Activated naive CD4-positive, alpha-beta T cell treated with anti-CD3 and anti-CD28 coated beads, Interleukin-2, amount 50 U/mL, for 24 hours (primary cell): Measurements from ENCODE around the gene LRMDA.
"Not testable (repeated sequence)": the region's sequence is repeated elsewhere in the genome, so short reads cannot be mapped to it uniquely, and the experiment has no call there.

Experiments used
- H3K27ac Mint-ChIP-seq: one replicate; pipeline ENCODE4 v1.8.0; 2021; ENCODE audit warnings: mild to moderate bottlenecking, mixed read lengths
- H3K27me3 Mint-ChIP-seq: one replicate; pipeline ENCODE4 v1.8.0; 2021; ENCODE audit warnings: mixed read lengths
- H3K36me3 Mint-ChIP-seq: one replicate; pipeline ENCODE4 v1.8.0; 2021; ENCODE audit warnings: mixed read lengths
- H3K4me1 Mint-ChIP-seq: one replicate; pipeline ENCODE4 v1.8.0; 2021; ENCODE audit warnings: mixed read lengths
- H3K4me3 Mint-ChIP-seq: one replicate; pipeline ENCODE4 v1.8.0; 2021; ENCODE audit warnings: mild to moderate bottlenecking, mixed read lengths
- H3K9me3 Mint-ChIP-seq: one replicate; pipeline ENCODE4 v1.8.0; 2021; ENCODE audit warnings: mixed read lengths

The LRMDA gene

GRCh38 chr10:76122056-76122455 lies 690.6 kb downstream of the LRMDA start:
- H3K4me1 Mint-ChIP-seq = peaks cover 3% of the 10 kb centered on the region
- H3K27me3 Mint-ChIP-seq = no peaks in the 10 kb centered on the region
- no peaks in the 10 kb centered on the region for H3K36me3 Mint-ChIP-seq
- no peak overlapping the region for H3K4me3 Mint-ChIP-seq
- no peaks in the 10 kb centered on the region for H3K9me3 Mint-ChIP-seq
- H3K27ac Mint-ChIP-seq = no peak overlapping the region

GRCh38 chr10:76124280-76124679 lies 692.9 kb downstream of the LRMDA start:
- H3K27me3 Mint-ChIP-seq = peaks cover 2% of the 10 kb centered on the region
- H3K4me3 Mint-ChIP-seq = no peak overlapping the region
- peaks cover 3% of the 10 kb centered on the region for H3K4me1 Mint-ChIP-seq
- no peak overlapping the region for H3K27ac Mint-ChIP-seq
- H3K9me3 Mint-ChIP-seq = no peaks in the 10 kb centered on the region
- no peaks in the 10 kb centered on the region for H3K36me3 Mint-ChIP-seq

GRCh38 chr10:76125900-76126299 lies 694.5 kb downstream of the LRMDA start:
- peaks cover 3% of the 10 kb centered on the region for H3K4me1 Mint-ChIP-seq
- H3K27me3 Mint-ChIP-seq = peaks cover 2% of the 10 kb centered on the region
- no peaks in the 10 kb centered on the region for H3K36me3 Mint-ChIP-seq

GRCh38 chr10:76126607-76127527 lies 695.4 kb downstream of the LRMDA start:
- Mint-ChIP-seq H3K27ac (no peak overlapping the region), H3K36me3 (no peaks in the 10 kb centered on the region), H3K27me3 (peaks cover 3% of the 10 kb centered on the region), H3K9me3 (no peaks in the 10 kb centered on the region), H3K4me1 (peaks cover 3% of the 10 kb centered on the region), H3K4me3 (no peak overlapping the region)

More at GRCh38 chr10:76125900-76126299, 694.5 kb downstream of the LRMDA start:
- H3K4me3 Mint-ChIP-seq = no peak overlapping the region
- H3K27ac Mint-ChIP-seq = no peak overlapping the region
- H3K9me3 Mint-ChIP-seq = no peaks in the 10 kb centered on the region

- H3K36me3 Mint-ChIP-seq = no peaks in the 10 kb centered on the region
- H3K27ac Mint-ChIP-seq = no peak overlapping the region
Observed at GRCh38 chr10:76127984-76128589, 696.7 kb downstream of the LRMDA start.

GRCh38 chr10:76129213-76129612 lies 697.8 kb downstream of the LRMDA start:
- Mint-ChIP-seq H3K27ac (no peak overlapping the region), H3K36me3 (no peaks in the 10 kb centered on the region), H3K9me3 (no peaks in the 10 kb centered on the region), H3K4me3 (no peak overlapping the region), H3K4me1 (peaks cover 3% of the 10 kb centered on the region), H3K27me3 (peaks cover 3% of the 10 kb centered on the region)

More at GRCh38 chr10:76127984-76128589, 696.7 kb downstream of the LRMDA start:
- H3K4me3 Mint-ChIP-seq = no peak overlapping the region
- H3K9me3 Mint-ChIP-seq = no peaks in the 10 kb centered on the region
- peaks cover 3% of the 10 kb centered on the region for H3K4me1 Mint-ChIP-seq
- H3K27me3 Mint-ChIP-seq = peaks cover 3% of the 10 kb centered on the region

- Mint-ChIP-seq H3K4me3 (no peak overlapping the region), H3K27ac (no peak overlapping the region), H3K4me1 (no peaks in the 10 kb centered on the region), H3K27me3 (peaks cover 3% of the 10 kb centered on the region), H3K36me3 (no peaks in the 10 kb centered on the region), H3K9me3 (no peaks in the 10 kb centered on the region)
Observed at GRCh38 chr10:76130892-76131291, 699.5 kb downstream of the LRMDA start.

- peaks cover 2% of the 10 kb centered on the region for H3K4me1 Mint-ChIP-seq
- no peaks in the 10 kb centered on the region for H3K36me3 Mint-ChIP-seq
- no peaks in the 10 kb centered on the region for H3K9me3 Mint-ChIP-seq
- no peak overlapping the region for H3K4me3 Mint-ChIP-seq
- H3K27me3 Mint-ChIP-seq = peaks cover 2% of the 10 kb centered on the region
- no peak overlapping the region for H3K27ac Mint-ChIP-seq
Observed at GRCh38 chr10:76133597-76134255, 702.3 kb downstream of the LRMDA start.

GRCh38 chr10:76136961-76137360 lies 705.5 kb downstream of the LRMDA start:
- Mint-ChIP-seq H3K27ac (no peak overlapping the region), H3K4me1 (peaks cover 12% of the 10 kb centered on the region), H3K4me3 (no peak overlapping the region), H3K9me3 (no peaks in the 10 kb centered on the region), H3K36me3 (no peaks in the 10 kb centered on the region), H3K27me3 (no peaks in the 10 kb centered on the region)

GRCh38 chr10:76138286-76138685 lies 706.9 kb downstream of the LRMDA start:
- H3K9me3 Mint-ChIP-seq = no peaks in the 10 kb centered on the region
- no peaks in the 10 kb centered on the region for H3K27me3 Mint-ChIP-seq
- H3K4me3 Mint-ChIP-seq = no peak overlapping the region
- H3K4me1 Mint-ChIP-seq = peaks cover 12% of the 10 kb centered on the region
- H3K36me3 Mint-ChIP-seq = no peaks in the 10 kb centered on the region
- H3K27ac Mint-ChIP-seq = no peak overlapping the region

- Mint-ChIP-seq H3K9me3 (no peaks in the 10 kb centered on the region), H3K4me3 (no peak overlapping the region), H3K36me3 (no peaks in the 10 kb centered on the region), H3K27me3 (no peaks in the 10 kb centered on the region), H3K27ac (no peak overlapping the region), H3K4me1 (peaks cover 12% of the 10 kb centered on the region)
Observed at GRCh38 chr10:76138906-76139305, 707.5 kb downstream of the LRMDA start.

GRCh38 chr10:76139431-76139830 lies 708.0 kb downstream of the LRMDA start:
- peak overlapping the region; percentile 63 for H3K4me3 Mint-ChIP-seq

GRCh38 chr10:76141376-76141775 lies 710.0 kb downstream of the LRMDA start:
- Mint-ChIP-seq H3K27ac (no peak overlapping the region), H3K4me1 (peaks cover 12% of the 10 kb centered on the region), H3K27me3 (no peaks in the 10 kb centered on the region), H3K9me3 (no peaks in the 10 kb centered on the region), H3K4me3 (no peak overlapping the region), H3K36me3 (no peaks in the 10 kb centered on the region)

More at GRCh38 chr10:76139431-76139830, 708.0 kb downstream of the LRMDA start:
- Mint-ChIP-seq H3K9me3 (no peaks in the 10 kb centered on the region), H3K36me3 (no peaks in the 10 kb centered on the region), H3K4me1 (peaks cover 12% of the 10 kb centered on the region), H3K27ac (peak overlapping the region; percentile 92), H3K27me3 (no peaks in the 10 kb centered on the region)

- not testable (repeated sequence) for H3K27me3 Mint-ChIP-seq, H3K4me3 Mint-ChIP-seq, H3K36me3 Mint-ChIP-seq, H3K27ac Mint-ChIP-seq, H3K9me3 Mint-ChIP-seq, H3K4me1 Mint-ChIP-seq
Observed at GRCh38 chr10:76148217-76148616, 716.8 kb downstream of the LRMDA start.

GRCh38 chr10:76149182-76149581 lies 717.8 kb downstream of the LRMDA start:
- H3K4me1 Mint-ChIP-seq = no peaks in the 10 kb centered on the region
- peaks cover 9% of the 10 kb centered on the region for H3K9me3 Mint-ChIP-seq
- H3K27ac Mint-ChIP-seq = no peak overlapping the region
- H3K4me3 Mint-ChIP-seq = no peak overlapping the region
- no peaks in the 10 kb centered on the region for H3K36me3 Mint-ChIP-seq
- no peaks in the 10 kb centered on the region for H3K27me3 Mint-ChIP-seq
